RWPE2 (cell line): ENCODE data around the gene TLE5.

Experiments used
- ATAC-seq: fragments of 200-7000 bp; cut with Tn5 transposase; 3 replicates; pipeline ENCODE4 v1.9.1; 2021; ENCODE audit warnings: low read depth
- DNase-seq: peaks from one replicate; pipeline ENCODE4 v3.0.0-alpha.2; 2020; ENCODE audit warnings: low spot score
- H3K27ac ChIP-seq: fragments of 450-650 bp; 2 replicates; pipeline ENCODE4 v1.5.1; 2017; ENCODE audit warnings: mild to moderate bottlenecking; ENCODE audit not compliant: poor library complexity, severe bottlenecking
- H3K27me3 ChIP-seq: fragments of 250-450 bp; sonication (Bioruptor Pico); 2 replicates; pipeline ENCODE4 v1.5.1; 2021; ENCODE audit warnings: mild to moderate bottlenecking, moderate library complexity; ENCODE audit not compliant: insufficient read depth, poor library complexity, severe bottlenecking
- H3K36me3 ChIP-seq: fragments of 250-450 bp; sonication (Bioruptor Pico); 2 replicates; pipeline ENCODE4 v1.5.1; 2020; ENCODE audit warnings: low read depth, mild to moderate bottlenecking, moderate library complexity
- H3K4me1 ChIP-seq: fragments of 250-450 bp; sonication (Bioruptor Pico); 2 replicates; pipeline ENCODE4 v1.5.1; 2021; ENCODE audit warnings: mild to moderate bottlenecking, moderate library complexity; ENCODE audit not compliant: insufficient read depth, poor library complexity, severe bottlenecking
- H3K4me3 ChIP-seq: fragments of 250-450 bp; sonication (Bioruptor Pico); 2 replicates; pipeline ENCODE4 v1.5.1; 2021; ENCODE audit warnings: mild to moderate bottlenecking, moderate library complexity; ENCODE audit not compliant: severe bottlenecking
- H3K9me3 ChIP-seq: fragments of 250-450 bp; sonication (Bioruptor Pico); 2 replicates; pipeline ENCODE4 v1.5.1; 2021; ENCODE audit warnings: mild to moderate bottlenecking, moderate library complexity; ENCODE audit not compliant: severe bottlenecking
- CTCF ChIP-seq: fragments of 450-650 bp; IDR thresholded peaks from one replicate; pipeline ENCODE4 v1.5.1; 2017; ENCODE audit warnings: mild to moderate bottlenecking, moderate library complexity; ENCODE audit not compliant: poor library complexity, severe bottlenecking

The TLE5 gene

GRCh38 chr19:3098515-3099346, 36.4 kb upstream of the TLE5 start:
- no peak for TF ChIP-seq CTCF
- Histone ChIP-seq H3K4me3 (peak overlapping the region; percentile 13), H3K9me3 (no peaks in the 10 kb centered on the region), H3K4me1 (peaks cover 17% of the 10 kb centered on the region), H3K36me3 (no peaks in the 10 kb centered on the region), H3K27me3 (no peaks in the 10 kb centered on the region), H3K27ac (peak overlapping the region; percentile 35)
- ATAC-seq (no peak), DNase-seq (no peak)

GRCh38 chr19:3098141-3098514, 35.8 kb upstream of the TLE5 start:
- TF ChIP-seq CTCF, result no peak
- Histone ChIP-seq H3K36me3 (no peaks in the 10 kb centered on the region), H3K9me3 (no peaks in the 10 kb centered on the region), H3K4me1 (peaks cover 17% of the 10 kb centered on the region), H3K4me3 (peak overlapping the region; percentile 13), H3K27ac (peak overlapping the region; percentile 35), H3K27me3 (no peaks in the 10 kb centered on the region)
- ATAC-seq (no peak), DNase-seq (peak; percentile 54)

- ATAC-seq (no peak), DNase-seq (no peak)
- Histone ChIP-seq H3K9me3 (no peaks in the 10 kb centered on the region), H3K4me3 (no peak overlapping the region), H3K4me1 (peaks cover 17% of the 10 kb centered on the region), H3K27me3 (no peaks in the 10 kb centered on the region), H3K27ac (no peak overlapping the region), H3K36me3 (no peaks in the 10 kb centered on the region)
- no peak for TF ChIP-seq CTCF
Measured at GRCh38 chr19:3097442-3097871, 35.2 kb upstream of the TLE5 start.

- peaks cover 17% of the 10 kb centered on the region for H3K4me1 ChIP-seq
- no peak for ATAC-seq
- H3K36me3 ChIP-seq, result no peaks in the 10 kb centered on the region
- no peaks in the 10 kb centered on the region for H3K27me3 ChIP-seq
- no peak overlapping the region for H3K27ac ChIP-seq
- no peak overlapping the region for H3K4me3 ChIP-seq
- no peaks in the 10 kb centered on the region for H3K9me3 ChIP-seq
- no peak for TF ChIP-seq CTCF
- no peak for DNase-seq
Measured at GRCh38 chr19:3096902-3097326, 34.6 kb upstream of the TLE5 start.

- peak; percentile 56 for DNase-seq
- no peak for ATAC-seq
- Histone ChIP-seq H3K4me3 (peak overlapping the region; percentile 87), H3K9me3 (no peaks in the 10 kb centered on the region), H3K27me3 (no peaks in the 10 kb centered on the region), H3K27ac (no peak overlapping the region), H3K36me3 (no peaks in the 10 kb centered on the region), H3K4me1 (peaks cover 17% of the 10 kb centered on the region)
- TF ChIP-seq CTCF, result no peak
Measured at GRCh38 chr19:3096267-3096901, 34.1 kb upstream of the TLE5 start.
